Osteocyte (in vitro differentiated cells): ENCODE measurements around the gene IHH. TPM values are rescaled to one million over a fixed set of nuclear protein-coding genes. Genes with fewer than 3 reads are reported as not detected.
A peak's percentile ranks its signal among the peaks of the same experiment; 100 is the strongest.

ENCODE experiments used
- DNase-seq: peaks from one replicate; pipeline ENCODE4 v3.0.0; 2021; ENCODE audit warnings: mixed read lengths; ENCODE audit not compliant: unreplicated experiment; ENCODE audit errors: extremely low spot score
- H3K27ac Mint-ChIP-seq: one replicate; pipeline ENCODE4 v1.8.0; 2021; ENCODE audit warnings: mild to moderate bottlenecking, mixed read lengths; ENCODE audit not compliant: unreplicated experiment
- H3K27me3 Mint-ChIP-seq: one replicate; pipeline ENCODE4 v1.8.0; 2021; ENCODE audit warnings: mixed read lengths; ENCODE audit not compliant: unreplicated experiment
- H3K36me3 Mint-ChIP-seq: one replicate; pipeline ENCODE4 v1.8.0; 2021; ENCODE audit warnings: mixed read lengths; ENCODE audit not compliant: unreplicated experiment
- H3K4me1 Mint-ChIP-seq: one replicate; pipeline ENCODE4 v1.8.0; 2021; ENCODE audit warnings: mixed read lengths; ENCODE audit not compliant: unreplicated experiment
- H3K4me3 Mint-ChIP-seq: one replicate; pipeline ENCODE4 v1.8.0; 2021; ENCODE audit warnings: mild to moderate bottlenecking, moderate library complexity, mixed read lengths; ENCODE audit not compliant: unreplicated experiment
- H3K9me3 Mint-ChIP-seq: one replicate; pipeline ENCODE4 v1.8.0; 2021; ENCODE audit warnings: mixed read lengths; ENCODE audit not compliant: unreplicated experiment
- total RNA-seq: library from RNA; stranded (reverse); gene quantifications from 2 replicates; pipeline ENCODE4 v1.2.1, GENCODE V29; 2021
- TF ChIP-seq, protein P1 (sequence below): fragments of 200-600 bp; sonication (generic); IDR thresholded peaks from 2 replicates; pipeline ENCODE4 v1.5.0; 2021; ENCODE audit warnings: antibody characterized with exemption, mild to moderate bottlenecking, moderate library complexity

IHH gene
- total RNA-seq, 1 donor from 2014 or later: not detected

DNA sequence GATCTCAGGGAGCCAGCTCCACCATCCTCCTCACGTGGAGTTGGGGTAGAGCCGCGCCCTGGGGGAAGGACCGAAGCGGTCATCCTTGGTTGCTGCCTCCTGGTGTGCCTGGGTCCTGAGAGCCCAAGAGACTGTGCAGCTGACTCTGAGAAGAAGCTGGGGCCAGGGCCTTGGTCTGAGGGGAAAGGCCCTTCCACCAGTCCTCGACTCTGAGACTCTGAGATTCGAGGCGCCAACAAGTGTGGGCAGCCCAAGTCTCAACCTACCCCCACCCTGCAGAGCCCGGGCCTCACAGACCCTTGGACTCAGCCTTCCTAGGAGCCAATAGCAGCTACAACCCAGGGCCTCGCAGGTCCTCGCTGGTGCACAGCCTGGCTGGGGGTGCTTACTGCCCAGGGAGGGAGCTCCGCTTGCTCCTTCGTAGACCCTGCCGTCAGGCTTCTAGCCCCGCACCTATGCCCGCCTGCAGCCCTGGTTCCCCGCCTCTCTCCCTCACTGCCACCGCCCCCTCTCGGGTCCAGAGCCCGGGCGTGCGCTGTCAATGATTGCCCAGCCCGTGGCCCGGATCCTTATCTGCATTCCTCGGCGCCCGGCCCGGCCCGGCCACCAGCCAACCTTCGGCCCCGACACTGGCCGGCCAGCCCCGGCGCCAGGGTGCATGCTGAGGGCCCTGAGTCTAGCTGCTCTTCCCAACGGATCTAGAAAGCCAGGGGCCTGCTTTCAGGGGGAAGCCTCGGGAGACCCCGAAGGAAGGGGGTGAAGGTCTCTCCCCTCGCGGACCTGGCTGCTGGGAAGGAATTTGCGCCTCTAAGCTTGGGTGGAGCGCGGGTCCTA, 2.0 kb downstream of the IHH start:
- Mint-ChIP-seq H3K4me3 (no peak overlapping the region), H3K27me3 (peaks cover 51% of the 10 kb centered on the region), H3K9me3 (no peaks in the 10 kb centered on the region), H3K36me3 (no peaks in the 10 kb centered on the region), H3K27ac (no peak overlapping the region), H3K4me1 (peaks cover 7% of the 10 kb centered on the region)
- TF ChIP-seq, protein P1, sequence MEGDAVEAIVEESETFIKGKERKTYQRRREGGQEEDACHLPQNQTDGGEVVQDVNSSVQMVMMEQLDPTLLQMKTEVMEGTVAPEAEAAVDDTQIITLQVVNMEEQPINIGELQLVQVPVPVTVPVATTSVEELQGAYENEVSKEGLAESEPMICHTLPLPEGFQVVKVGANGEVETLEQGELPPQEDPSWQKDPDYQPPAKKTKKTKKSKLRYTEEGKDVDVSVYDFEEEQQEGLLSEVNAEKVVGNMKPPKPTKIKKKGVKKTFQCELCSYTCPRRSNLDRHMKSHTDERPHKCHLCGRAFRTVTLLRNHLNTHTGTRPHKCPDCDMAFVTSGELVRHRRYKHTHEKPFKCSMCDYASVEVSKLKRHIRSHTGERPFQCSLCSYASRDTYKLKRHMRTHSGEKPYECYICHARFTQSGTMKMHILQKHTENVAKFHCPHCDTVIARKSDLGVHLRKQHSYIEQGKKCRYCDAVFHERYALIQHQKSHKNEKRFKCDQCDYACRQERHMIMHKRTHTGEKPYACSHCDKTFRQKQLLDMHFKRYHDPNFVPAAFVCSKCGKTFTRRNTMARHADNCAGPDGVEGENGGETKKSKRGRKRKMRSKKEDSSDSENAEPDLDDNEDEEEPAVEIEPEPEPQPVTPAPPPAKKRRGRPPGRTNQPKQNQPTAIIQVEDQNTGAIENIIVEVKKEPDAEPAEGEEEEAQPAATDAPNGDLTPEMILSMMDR: no peak
- no peak for DNase-seq

DNA sequence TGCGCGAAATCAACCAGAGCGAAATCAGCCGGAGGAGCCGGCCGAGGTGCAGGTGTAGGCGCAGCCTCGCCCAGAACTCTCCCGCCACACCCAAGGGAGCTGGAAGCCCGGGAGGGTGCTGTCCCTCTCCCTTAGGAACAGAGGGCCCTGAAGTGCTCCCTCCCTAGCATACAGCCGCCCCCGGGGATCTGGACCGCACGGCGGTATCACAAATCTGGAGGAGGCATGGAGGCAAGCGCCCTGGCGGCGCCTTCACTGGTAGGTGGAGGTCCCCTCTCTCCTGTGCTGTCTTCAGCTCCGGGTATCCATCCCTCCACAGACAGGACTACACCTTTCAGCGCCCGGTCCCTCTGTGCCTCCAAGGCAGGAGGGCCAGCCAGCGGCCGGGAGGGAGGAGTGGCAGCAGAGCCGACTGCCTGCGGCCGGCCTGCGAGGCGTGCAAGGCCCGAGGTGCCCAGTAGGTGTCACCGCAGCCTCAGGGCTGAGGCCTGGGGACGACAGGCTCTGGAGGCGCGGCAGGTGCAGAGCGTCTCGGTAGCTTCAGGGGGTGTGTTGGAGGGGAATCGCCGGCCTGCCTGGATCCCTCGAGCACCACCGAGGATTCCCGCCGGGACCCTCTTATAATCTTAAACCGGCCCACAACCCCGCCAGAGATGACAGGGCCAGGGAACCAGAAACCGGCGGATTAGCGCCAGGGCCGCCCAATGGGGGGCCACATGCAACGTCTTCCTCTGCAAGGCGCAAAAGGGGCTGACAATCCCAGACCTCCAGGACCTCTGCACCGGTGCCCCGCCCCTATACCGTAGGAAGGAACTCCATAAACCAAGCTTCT, 2.8 kb downstream of the IHH start:
- Mint-ChIP-seq H3K36me3 (no peaks in the 10 kb centered on the region), H3K27me3 (peaks cover 49% of the 10 kb centered on the region), H3K4me3 (no peak overlapping the region), H3K9me3 (no peaks in the 10 kb centered on the region), H3K4me1 (peaks cover 7% of the 10 kb centered on the region), H3K27ac (no peak overlapping the region)
- no peak for DNase-seq
- TF ChIP-seq, protein P1: peak; percentile 79

DNA sequence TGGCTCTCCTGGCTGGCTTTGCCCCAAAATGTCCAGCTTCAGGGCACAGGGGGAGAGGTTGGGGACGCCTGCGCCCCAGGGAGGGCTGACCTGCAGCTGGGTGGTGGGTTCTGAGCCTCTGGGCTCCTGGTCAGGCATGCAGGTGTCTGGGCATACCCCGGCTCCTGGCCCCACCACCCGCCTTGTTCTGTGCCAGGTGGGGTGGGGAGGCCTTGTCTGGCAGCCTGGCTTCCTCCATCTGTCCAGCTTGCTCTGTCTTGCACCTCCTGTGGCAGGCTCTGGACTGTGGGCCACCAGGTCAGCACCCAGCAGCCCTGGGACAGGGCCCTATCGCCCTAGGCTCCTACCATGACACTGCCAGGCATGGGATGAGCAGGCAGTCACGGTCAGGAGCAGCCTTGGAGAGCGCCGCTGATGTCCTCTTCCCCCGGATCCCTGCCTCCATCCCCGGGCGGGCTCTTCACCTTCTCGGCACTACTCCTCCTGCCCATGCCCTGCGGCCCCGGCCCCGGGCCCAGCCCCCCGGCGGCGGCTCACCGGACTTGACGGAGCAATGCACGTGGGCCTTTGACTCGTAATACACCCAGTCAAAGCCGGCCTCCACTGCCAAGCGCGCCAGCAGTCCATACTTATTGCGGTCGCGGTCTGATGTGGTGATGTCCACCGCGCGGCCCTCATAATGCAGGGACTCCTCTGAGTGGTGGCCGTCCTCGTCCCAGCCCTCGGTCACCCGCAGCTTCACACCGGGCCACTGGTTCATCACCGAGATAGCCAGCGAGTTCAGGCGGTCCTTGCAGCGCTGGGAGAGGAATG, 3.6 kb downstream of the IHH start:
- no peaks in the 10 kb centered on the region for H3K36me3 Mint-ChIP-seq
- no peaks in the 10 kb centered on the region for H3K9me3 Mint-ChIP-seq
- peaks cover 7% of the 10 kb centered on the region for H3K4me1 Mint-ChIP-seq
- TF ChIP-seq, protein P1: no peak
- H3K27me3 Mint-ChIP-seq: peaks cover 49% of the 10 kb centered on the region
- no peak for DNase-seq
- no peak overlapping the region for H3K27ac Mint-ChIP-seq
- H3K4me3 Mint-ChIP-seq: no peak overlapping the region

DNA sequence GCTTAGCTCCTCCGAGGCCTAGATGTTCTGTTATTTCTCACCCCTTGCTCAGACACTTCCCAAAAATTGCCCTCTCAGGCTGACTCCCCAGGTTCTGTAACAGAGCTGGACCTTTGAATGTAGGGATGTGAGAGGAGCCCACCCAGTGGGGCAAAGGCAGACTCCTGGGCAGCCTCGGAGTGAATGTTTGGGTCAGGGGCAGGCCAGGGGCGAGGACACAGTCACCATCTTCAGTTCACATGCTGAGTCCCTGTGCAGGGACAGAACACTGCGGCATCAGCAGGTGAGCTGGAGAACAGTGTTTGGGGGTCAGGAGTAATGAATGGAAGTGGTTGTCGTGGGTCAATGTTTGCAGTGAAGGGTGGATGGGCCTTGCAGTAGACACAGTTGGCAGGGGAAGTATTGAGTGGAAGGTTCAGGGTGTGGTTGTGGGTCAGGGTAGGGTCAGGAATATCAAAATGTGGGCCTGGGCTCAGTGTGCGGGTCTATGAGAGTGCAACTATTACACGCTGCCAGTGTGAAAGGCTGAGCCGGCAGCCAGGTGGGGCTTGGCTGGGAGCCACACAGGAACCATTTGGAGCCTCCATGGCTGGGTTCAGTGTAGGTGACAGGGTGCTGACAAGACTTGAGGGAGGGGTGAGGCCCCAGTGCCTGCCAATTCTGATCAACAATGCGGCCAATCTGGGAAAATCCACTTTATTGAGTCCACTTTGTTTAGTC, 4.4 kb downstream of the IHH start:
- TF ChIP-seq, protein P1: no peak
- Mint-ChIP-seq H3K4me1 (peaks cover 5% of the 10 kb centered on the region), H3K27ac (no peak overlapping the region), H3K4me3 (no peak overlapping the region), H3K36me3 (no peaks in the 10 kb centered on the region), H3K27me3 (peaks cover 46% of the 10 kb centered on the region), H3K9me3 (no peaks in the 10 kb centered on the region)
- no peak for DNase-seq
